Measurements from ENCODE around the gene NEAT1. TPM values are rescaled to one million over a fixed set of nuclear protein-coding genes. Genes with fewer than 3 reads are reported as not detected.
A peak's percentile ranks its signal among the peaks of the same experiment; 100 is the strongest.

Gene NEAT1
- total RNA-seq, 4 donors from 2014 or later: 370 to 782 (median 680) TPM

GRCh38 chr11:65429068-65429681, 6.6 kb downstream of the NEAT1 start:
- Histone ChIP-seq H3K27me3 (no peaks in the 10 kb centered on the region), H3K27ac (peak overlapping the region; percentile 100), H3K36me3 (peaks cover 0 to 11% (median 5%) of the 10 kb centered on the region in 4 donors), H3K4me1 (peaks cover 22 to 78% (median 49%) of the 10 kb centered on the region in 4 donors), H3K4me3 (peak overlapping the region in 2 of 4 donors; percentile 8 to 81), H3K9me3 (no peaks in the 10 kb centered on the region)
- in situ Hi-C loops (cut with MboI; ENCODE audit: low pct_ligation_motif_present in 1 of 4, low pct_unique_long_range_greater_than_20kb in 1 of 4, low sequenced_read_pairs in 3 of 4): loop anchor here in 2 of 4 donors (10.0 kb wide), 1 partner anchor 76 kb away; no protein-coding TSS in a partner anchor
- DNase-seq: peak; percentile 59
- intact Hi-C loops (cut with DNase I; ENCODE audit: low total_unique reads): no loop called here
- WGBS, 2 donors (ENCODE audit: low coverage in 1 of 2): 12 to 15% methylated on average over 5 to 9 of the region's 9 CpGs
- TF ChIP-seq CTCF (IDR thresholded peaks at IDR 0.05) (peak in 1 of 5 experiments; percentile 13), POLR2AphosphoS5 (IDR thresholded peaks at IDR 0.05) (peak; percentile 78 to 94 (median 82)), EP300 (IDR thresholded peaks at IDR 0.05; ENCODE audit: low read depth) (no peak), POLR2A (IDR thresholded peaks at IDR 0.05) (peak; percentile 61)

- TF ChIP-seq POLR2AphosphoS5 (IDR thresholded peaks at IDR 0.05) (peak; percentile 73 to 95 (median 83)), POLR2A (IDR thresholded peaks at IDR 0.05) (peak; percentile 76), EP300 (IDR thresholded peaks at IDR 0.05; ENCODE audit: low read depth) (no peak), CTCF (IDR thresholded peaks at IDR 0.05) (no peak)
- no peaks in the 10 kb centered on the region for H3K27me3 ChIP-seq
- in situ Hi-C loops (cut with MboI; ENCODE audit: low pct_ligation_motif_present in 1 of 4, low pct_unique_long_range_greater_than_20kb in 1 of 4, low sequenced_read_pairs in 3 of 4) (loop anchor here in 2 of 4 donors (10.0 kb wide), 1 partner anchor 75 kb away; no protein-coding TSS in a partner anchor), intact Hi-C loops (cut with DNase I; ENCODE audit: low total_unique reads) (no loop called here)
- peaks cover 27 to 85% (median 50%) of the 10 kb centered on the region in 4 donors for H3K4me1 ChIP-seq
- peak overlapping the region; percentile 100 for H3K27ac ChIP-seq
- H3K36me3 ChIP-seq: peaks cover 0 to 16% (median 7%) of the 10 kb centered on the region in 4 donors
- 7 to 10% methylated on average over 9 of the region's 9 CpGs for WGBS, 2 donors (ENCODE audit: low coverage in 1 of 2)
- peak; percentile 82 for DNase-seq
- H3K9me3 ChIP-seq: no peaks in the 10 kb centered on the region
- peak overlapping the region in 3 of 4 donors; percentile 4 to 81 (median 8) for H3K4me3 ChIP-seq
Measured at GRCh38 chr11:65429724-65430405, 7.3 kb downstream of the NEAT1 start.

- peak; percentile 26 for DNase-seq
- H3K27me3 ChIP-seq: no peaks in the 10 kb centered on the region
- H3K36me3 ChIP-seq: peaks cover 0 to 22% (median 9%) of the 10 kb centered on the region in 4 donors
- peak overlapping the region in 3 of 4 donors; percentile 4 to 81 (median 8) for H3K4me3 ChIP-seq
- in situ Hi-C loops (cut with MboI; ENCODE audit: low pct_ligation_motif_present in 1 of 4, low pct_unique_long_range_greater_than_20kb in 1 of 4, low sequenced_read_pairs in 3 of 4): no loop called here
- 29 to 44% methylated on average over 6 of the region's 6 CpGs for WGBS, 2 donors (ENCODE audit: low coverage in 1 of 2)
- H3K4me1 ChIP-seq: peaks cover 27 to 93% (median 52%) of the 10 kb centered on the region in 4 donors
- H3K9me3 ChIP-seq: no peaks in the 10 kb centered on the region
- TF ChIP-seq POLR2A (IDR thresholded peaks at IDR 0.05) (peak; percentile 3), POLR2AphosphoS5 (IDR thresholded peaks at IDR 0.05) (peak; percentile 3 to 81 (median 42)), EP300 (IDR thresholded peaks at IDR 0.05; ENCODE audit: low read depth) (no peak), CTCF (IDR thresholded peaks at IDR 0.05) (peak in 1 of 5 experiments; percentile 13)
- H3K27ac ChIP-seq: peak overlapping the region; percentile 100
- intact Hi-C loops (cut with DNase I; ENCODE audit: low total_unique reads): no loop called here
Measured at GRCh38 chr11:65430406-65431217, 8.0 kb downstream of the NEAT1 start.
